NCI-H1092 (cell line): ENCODE results near the gene ATXN1.

Source experiments
- DNase-seq: peaks from one replicate; lab custom pipeline; 2025; lab: John Stamatoyannopoulos, UW

Gene ATXN1

GRCh38 chr6:16359563-16359962 lies 401.7 kb downstream of the ATXN1 start:
- DNase-seq, result no peak

GRCh38 chr6:16358531-16359138 lies 402.6 kb downstream of the ATXN1 start:
- no peak for DNase-seq

GRCh38 chr6:16355699-16356446 lies 405.4 kb downstream of the ATXN1 start:
- DNase-seq, result no peak

GRCh38 chr6:16355238-16355637 lies 406.0 kb downstream of the ATXN1 start:
- DNase-seq, result no peak

- DNase-seq, result no peak
These were observed 406.6 kb downstream of the ATXN1 start for GRCh38 chr6:16354692-16355091.

- no peak for DNase-seq
These were observed 408.3 kb downstream of the ATXN1 start for GRCh38 chr6:16352821-16353438.

- no peak for DNase-seq
These were observed 409.0 kb downstream of the ATXN1 start for GRCh38 chr6:16352258-16352635.

- no peak for DNase-seq
These were observed 411.7 kb downstream of the ATXN1 start for GRCh38 chr6:16349544-16349943.

GRCh38 chr6:16346831-16347230 lies 414.4 kb downstream of the ATXN1 start:
- DNase-seq, result no peak

GRCh38 chr6:16345449-16346330 lies 415.6 kb downstream of the ATXN1 start:
- peak; percentile 2 for DNase-seq

GRCh38 chr6:16344756-16345155 lies 416.5 kb downstream of the ATXN1 start:
- no peak for DNase-seq

- no peak for DNase-seq
These were observed 417.7 kb downstream of the ATXN1 start for GRCh38 chr6:16343593-16343992.

- no peak for DNase-seq
These were observed 422.0 kb downstream of the ATXN1 start for GRCh38 chr6:16339265-16339587.

GRCh38 chr6:16338577-16339264 lies 422.5 kb downstream of the ATXN1 start:
- DNase-seq, result no peak

GRCh38 chr6:16337295-16337975 lies 423.8 kb downstream of the ATXN1 start:
- no peak for DNase-seq

- no peak for DNase-seq
These were observed 424.4 kb downstream of the ATXN1 start for GRCh38 chr6:16336911-16337294.

GRCh38 chr6:16336056-16336818 lies 425.0 kb downstream of the ATXN1 start:
- no peak for DNase-seq

GRCh38 chr6:16335176-16335575 lies 426.1 kb downstream of the ATXN1 start:
- DNase-seq, result no peak

- no peak for DNase-seq
These were observed 426.6 kb downstream of the ATXN1 start for GRCh38 chr6:16334671-16335070.

- no peak for DNase-seq
These were observed 427.7 kb downstream of the ATXN1 start for GRCh38 chr6:16333580-16333979.

- peak; percentile 31 for DNase-seq
These were observed 429.1 kb downstream of the ATXN1 start for GRCh38 chr6:16332175-16332542.
